Measurements from ENCODE around the gene UPP2.

The UPP2 gene

GRCh38 chr2:158138255-158138654, 36.6 kb downstream of the UPP2 start:
- DNase-seq (ENCODE audit: low read depth in 2 of 3, low spot score in 2 of 3) = no peak

- no peak for DNase-seq (ENCODE audit: low read depth in 2 of 3, low spot score in 2 of 3)
Observed at GRCh38 chr2:158140201-158140600, 38.5 kb downstream of the UPP2 start.

GRCh38 chr2:158142165-158142564, 40.5 kb downstream of the UPP2 start:
- no peak for DNase-seq (ENCODE audit: low read depth in 2 of 3, low spot score in 2 of 3)

GRCh38 chr2:158142568-158143332, 41.1 kb downstream of the UPP2 start:
- no peak for DNase-seq (ENCODE audit: low read depth in 2 of 3, low spot score in 2 of 3)

- no peak for DNase-seq (ENCODE audit: low read depth in 2 of 3, low spot score in 2 of 3)
Observed at GRCh38 chr2:158143703-158144360, 42.2 kb downstream of the UPP2 start.

GRCh38 chr2:158144914-158145625, 43.4 kb downstream of the UPP2 start:
- DNase-seq (ENCODE audit: low read depth in 2 of 3, low spot score in 2 of 3) = no peak

GRCh38 chr2:158153270-158154015, 51.8 kb downstream of the UPP2 start:
- DNase-seq (ENCODE audit: low read depth in 2 of 3, low spot score in 2 of 3) = no peak

GRCh38 chr2:158154596-158154995, 52.9 kb downstream of the UPP2 start:
- DNase-seq (ENCODE audit: low read depth in 2 of 3, low spot score in 2 of 3) = no peak

- DNase-seq (ENCODE audit: low read depth in 2 of 3, low spot score in 2 of 3) = no peak
Observed at GRCh38 chr2:158172719-158173118, 71.0 kb downstream of the UPP2 start.

GRCh38 chr2:158174495-158174894, 72.8 kb downstream of the UPP2 start:
- no peak for DNase-seq (ENCODE audit: low read depth in 2 of 3, low spot score in 2 of 3)

- no peak for DNase-seq (ENCODE audit: low read depth in 2 of 3, low spot score in 2 of 3)
Observed at GRCh38 chr2:158174956-158175355, 73.3 kb downstream of the UPP2 start.

- no peak for DNase-seq (ENCODE audit: low read depth in 2 of 3, low spot score in 2 of 3)
Observed at GRCh38 chr2:158178646-158179045, 77.0 kb downstream of the UPP2 start.

- no peak for DNase-seq (ENCODE audit: low read depth in 2 of 3, low spot score in 2 of 3)
Observed at GRCh38 chr2:158179660-158180059, 78.0 kb downstream of the UPP2 start.

- no peak for DNase-seq (ENCODE audit: low read depth in 2 of 3, low spot score in 2 of 3)
Observed at GRCh38 chr2:158181171-158181570, 79.5 kb downstream of the UPP2 start.

GRCh38 chr2:158182676-158183295, 81.1 kb downstream of the UPP2 start:
- no peak for DNase-seq (ENCODE audit: low read depth in 2 of 3, low spot score in 2 of 3)

GRCh38 chr2:158184001-158184400, 82.3 kb downstream of the UPP2 start:
- no peak for DNase-seq (ENCODE audit: low read depth in 2 of 3, low spot score in 2 of 3)

GRCh38 chr2:158184556-158185343, 83.1 kb downstream of the UPP2 start:
- DNase-seq (ENCODE audit: low read depth in 2 of 3, low spot score in 2 of 3) = no peak
